GM12878 (cell line): Measurements from ENCODE around the gene NFYB. TPM values are rescaled to one million over a fixed set of nuclear protein-coding genes. Genes with fewer than 3 reads are reported as not detected.

Source experiments
- ATAC-seq: fragments of 200-7000 bp; cut with Tn5 transposase; 3 replicates; pipeline ENCODE4 v1.9.1; 2020; ENCODE audit warnings: mild to moderate bottlenecking, moderate library complexity
- BruUV-seq: library from RNA; stranded (reverse); fragments of 400-500 nt; replicated peaks from 2 replicates; lab custom pipeline; 2021; lab: Mats Ljungman, UMichigan
- CTCF ChIA-PET: fragments of 300-600 bp; sonication (Branson Sonifier 250); formaldehyde crosslinking; extraction: SDS; loops from one replicate; lab custom pipeline; 2021; ENCODE audit warnings: inconsistent platforms; lab: Yijun Ruan, JAX
- POLR2A ChIA-PET: fragments of 350-600 bp; formaldehyde crosslinking; extraction: SDS; loops from one replicate; lab custom pipeline; 2021; ENCODE audit warnings: inconsistent platforms; lab: Charles Lee
- RAD21 ChIA-PET: fragments of 300-600 bp; sonication (Branson Sonifier 250); formaldehyde crosslinking; loops from one replicate; lab custom pipeline; 2023; ENCODE audit warnings: antibody characterized with exemption; ENCODE audit not compliant: unreplicated experiment; lab: Charles Lee
- SMC1A ChIA-PET: fragments of 300-600 bp; sonication (Branson Sonifier 250); formaldehyde crosslinking; loops from one replicate; lab custom pipeline; 2023; ENCODE audit not compliant: unreplicated experiment, uncharacterized antibody; lab: Charles Lee
- DNase-seq: peaks from one replicate; pipeline ENCODE4 v3.0.0-alpha.2; 2011; ENCODE audit warnings: low read depth, low spot score
- FAIRE-seq: peaks from 3 replicates; lab custom pipeline; 2011; peaks lifted over from hg19 to GRCh38; lab: Jason Lieb, UNC
- H2AFZ ChIP-seq: 2 replicates; pipeline ENCODE4 v1.6.0; 2011; ENCODE audit warnings: low read depth, low read length, control low read depth; ENCODE audit not compliant: control insufficient read depth
- H3K27ac ChIP-seq: 2 replicates; pipeline ENCODE4 v1.5.1; 2011; ENCODE audit warnings: control low read depth; ENCODE audit not compliant: control insufficient read depth, insufficient read depth
- H3K27me3 ChIP-seq, 2 experiments: replicated peaks in 1 of 2; 2 replicates each; pipeline versions ENCODE4 v1.6.0 to v1.6.1; 2011; ENCODE audit warnings: low read length in 1 of 2; ENCODE audit not compliant: control insufficient read depth in 2 of 2, insufficient read depth in 2 of 2
- H3K36me3 ChIP-seq, 2 experiments: 2 replicates each; pipeline ENCODE4 v1.5.1; 2011; ENCODE audit warnings: low read length in 1 of 2; ENCODE audit not compliant: control insufficient read depth in 2 of 2, insufficient read depth in 2 of 2
- H3K4me1 ChIP-seq: 2 replicates; pipeline ENCODE4 v1.6.1; 2011; ENCODE audit warnings: mild to moderate bottlenecking, low read length, moderate library complexity, mixed read lengths; ENCODE audit not compliant: control insufficient read depth, insufficient read depth
- H3K4me2 ChIP-seq: 2 replicates; pipeline ENCODE4 v1.6.0; 2011; ENCODE audit warnings: control low read depth; ENCODE audit not compliant: control insufficient read depth, insufficient read depth
- H3K4me3 ChIP-seq: fragments of 200-600 bp; sonication (generic); 2 replicates; pipeline ENCODE4 v1.5.1; 2016
- H3K79me2 ChIP-seq: 2 replicates; pipeline ENCODE4 v1.6.0; 2011; ENCODE audit warnings: low read length; ENCODE audit not compliant: control insufficient read depth, insufficient read depth
- H3K9ac ChIP-seq: 2 replicates; pipeline ENCODE4 v1.8.0; 2011; ENCODE audit warnings: low read length, control low read depth, mixed read lengths; ENCODE audit not compliant: control insufficient read depth, insufficient read depth
- H3K9me3 ChIP-seq: replicated peaks from 3 replicates; pipeline ENCODE4 v1.5.1; 2011; ENCODE audit warnings: mild to moderate bottlenecking, low read length; ENCODE audit not compliant: control insufficient read depth, insufficient read depth
- H4K20me1 ChIP-seq: 2 replicates; pipeline ENCODE4 v1.6.0; 2011; ENCODE audit not compliant: control insufficient read depth, insufficient read depth
- CREB1 ChIP-seq: IDR thresholded peaks from 2 replicates; pipeline ENCODE4 v1.6.1; 2012; ENCODE audit warnings: low read depth, mild to moderate bottlenecking, inconsistent platforms
- EP300 ChIP-seq, 2 experiments: fragments of 150-350 bp in 1 of 2; IDR thresholded peaks; 2 replicates each; pipeline ENCODE4 v1.6.1; 2011 to 2012; ENCODE audit warnings: low read depth in 2 of 2, low read length in 2 of 2, borderline replicate concordance in 1 of 2, improper control_type of control experiment in 1 of 2, inconsistent platforms in 1 of 2; ENCODE audit not compliant: control insufficient read depth in 1 of 2
- FOS ChIP-seq: IDR thresholded peaks from 3 replicates; pipeline ENCODE4 v1.6.1; 2011; ENCODE audit warnings: borderline replicate concordance; ENCODE audit not compliant: insufficient read length; ENCODE audit errors: extremely low read depth
- FOXK2 ChIP-seq: fragments of 450-650 bp; IDR thresholded peaks from 2 replicates; pipeline ENCODE4 v1.6.1; 2017; ENCODE audit warnings: mild to moderate bottlenecking, moderate library complexity
- HDGF ChIP-seq: fragments of 450-650 bp; IDR thresholded peaks from 2 replicates; pipeline ENCODE4 v1.6.1; 2016; ENCODE audit warnings: antibody characterized with exemption
- IRF4 ChIP-seq: IDR thresholded peaks from 2 replicates; pipeline ENCODE4 v1.6.1; 2011; ENCODE audit warnings: low read depth, low read length
- MTA3 ChIP-seq: IDR thresholded peaks from 2 replicates; pipeline ENCODE4 v1.6.1; 2012; ENCODE audit warnings: low read length, inconsistent platforms, borderline replicate concordance
- MXI1 ChIP-seq: fragments of 150-350 bp; IDR thresholded peaks from 2 replicates; pipeline ENCODE4 v1.6.1; 2011; ENCODE audit warnings: low read depth, mild to moderate bottlenecking, inconsistent platforms, low read length, improper control_type of control experiment
- NFYB ChIP-seq: IDR thresholded peaks from 2 replicates; pipeline ENCODE4 v1.6.1; 2011; ENCODE audit warnings: low read depth, mild to moderate bottlenecking, low read length, improper control_type of control experiment, moderate library complexity; ENCODE audit not compliant: insufficient read depth
- POLR2AphosphoS2 ChIP-seq: IDR thresholded peaks from 2 replicates; pipeline ENCODE4 v1.6.1; 2011; ENCODE audit warnings: low read depth, mild to moderate bottlenecking, low read length, improper control_type of control experiment, moderate library complexity
- PRDM15 ChIP-seq: fragments of 450-650 bp; formaldehyde crosslinking; IDR thresholded peaks from 2 replicates; pipeline ENCODE4 v1.4.0; 2020; ENCODE audit warnings: mild to moderate bottlenecking, moderate library complexity
- RAD21 ChIP-seq: IDR thresholded peaks from 2 replicates; pipeline ENCODE4 v1.6.1; 2011; ENCODE audit warnings: mild to moderate bottlenecking, low read depth, low read length, moderate library complexity; ENCODE audit not compliant: insufficient read depth
- RCOR1 ChIP-seq: conservative IDR thresholded peaks from 2 replicates; pipeline ENCODE4 v1.6.1; 2012; ENCODE audit warnings: low read depth, low read length, improper control_type of control experiment
- SIX5 ChIP-seq: IDR thresholded peaks from 2 replicates; pipeline ENCODE4 v1.6.1; 2011; ENCODE audit warnings: mild to moderate bottlenecking, low read depth, low read length, moderate library complexity; ENCODE audit not compliant: severe bottlenecking
- SMAD5 ChIP-seq: IDR thresholded peaks from 2 replicates; pipeline ENCODE4 v1.6.1; 2016; ENCODE audit warnings: antibody characterized with exemption, low read depth
- SMARCA5 ChIP-seq: fragments of 450-650 bp; IDR thresholded peaks from 2 replicates; pipeline ENCODE4 v1.6.1; 2017; ENCODE audit warnings: mild to moderate bottlenecking
- SMC3 ChIP-seq: IDR thresholded peaks from 2 replicates; pipeline ENCODE4 v1.6.1; 2011; ENCODE audit warnings: low read length, improper control_type of control experiment, borderline replicate concordance
- SRF ChIP-seq, 2 experiments: IDR thresholded peaks; 2 replicates each; pipeline ENCODE4 v1.6.1; 2011; ENCODE audit warnings: low read depth in 2 of 2, low read length in 2 of 2, mild to moderate bottlenecking in 1 of 2, moderate library complexity in 1 of 2
- WRNIP1 ChIP-seq: IDR thresholded peaks from 2 replicates; pipeline ENCODE4 v1.6.1; 2011; ENCODE audit warnings: low read depth, low read length, improper control_type of control experiment, borderline replicate concordance
- WGBS: methylation state at CpG from one replicate; pipeline ENCODE4 v1.1.6; 2016; ENCODE audit warnings: low lambda C conversion rate; ENCODE audit not compliant: insufficient replicate concordance, insufficient coverage; ENCODE audit errors: missing lambda C conversion rate; 5-methylcytosine and 5-hydroxymethylcytosine counted together
- in situ Hi-C: fragments of 300-500 bp; cut with MboI; formaldehyde crosslinking; loops from 9 replicates; pipeline ENCODE4 v1.14.3; 2018; ENCODE audit warnings: mixed read lengths
- intact Hi-C: fragments of 100-400 bp; cut with micrococcal nuclease; formaldehyde crosslinking; loops from one replicate; pipeline ENCODE4 v1.14.2; 2022; ENCODE audit not compliant: unreplicated experiment
- polyA plus RNA-seq, 11 experiments: library from polyadenylated mRNA; depleted of rRNA in 4 of 11; unstranded in 6 of 11; stranded (reverse) in 5 of 11; fragments of >200 nt; fragmentation: Nextera tagmentation in 4 of 11; fragmentation: Illumina TruSeq in 1 of 11; extraction: Ambion mirVana in 4 of 11; extraction: Trizol in 1 of 11; gene quantifications; 1 replicate in 1 of 11; 2 replicates in 10 of 11; pipeline versions ENCODE4 v1.2.1 to v1.2.3, GENCODE V29; 2011 to 2016; ENCODE audit warnings: inconsistent platforms in 2 of 11, missing spikeins in 2 of 11, low read depth in 1 of 11
- total RNA-seq, 4 experiments: library from RNA; depleted of rRNA in 3 of 4; stranded (reverse); fragments of >200 nt in 3 of 4; fragmentation: Illumina TruSeq in 1 of 4; extraction: Trizol in 1 of 4; gene quantifications; 2 replicates each; pipeline versions ENCODE4 v1.2.1 to v1.2.3, GENCODE V29; 2013 to 2021

Gene NFYB
- total and polyA plus RNA-seq, 10 of the 15 experiments (the other 5 are each of a cell fraction or from before 2014, with no cell fraction given): 13.8 to 42.3 (median 28.2) TPM

- Histone ChIP-seq H2AFZ (no peak overlapping the region), H3K4me2 (no peak overlapping the region), H3K9ac (no peak overlapping the region), H3K27me3 (no peaks in the 10 kb centered on the region; a peak in 1 of 4 replicates), H3K9me3 (peaks cover 2% of the 10 kb centered on the region; the same call in 1 of the 3 replicates), H3K79me2 (no peaks in the 10 kb centered on the region), H3K27ac (no peak overlapping the region), H4K20me1 (no peaks in the 10 kb centered on the region), H3K36me3 (no peaks in the 10 kb centered on the region), H3K4me3 (no peak overlapping the region), H3K4me1 (no peaks in the 10 kb centered on the region; the same call in 1 of the 2 replicates)
- TF ChIP-seq SMARCA5 (no peak), HDGF (no peak), EP300 (IDR thresholded peaks at IDR 0.05; ENCODE audit: borderline replicate concordance in 1 of 2, control insufficient read depth in 1 of 2, low read depth in 2 of 2, low read length in 2 of 2) (no peak), NFYB (no peak), RCOR1 (no peak), MXI1 (no peak), FOXK2 (no peak), SIX5 (no peak), IRF4 (no peak), WRNIP1 (no peak), SMAD5 (no peak), SRF (IDR thresholded peaks at IDR 0.05; ENCODE audit: low read depth in 2 of 2, low read length in 2 of 2) (no peak), CREB1 (no peak), MTA3 (no peak), RAD21 (no peak), POLR2AphosphoS2 (no peak), PRDM15 (CRISPR knock-in tag) (no peak), SMC3 (no peak), FOS (no peak)
- 89% methylated on average over 4 of the region's 4 CpGs for WGBS
- ChIA-PET POLR2A (no interaction called here), CTCF (no interaction called here), SMC1A (no interaction called here), RAD21 (no interaction called here)
- ATAC-seq: no peak
- no peak for DNase-seq
- intact Hi-C loops: no loop called here
- no peak for FAIRE-seq
- no TSS peak for BruUV-seq
- in situ Hi-C loops: no loop called here
Observed at GRCh38 chr12:104182144-104182543, 44.1 kb upstream of the NFYB start.
